Measurements from ENCODE around the gene ITGBL1. TPM values are rescaled to one million over a fixed set of nuclear protein-coding genes. Genes with fewer than 3 reads are reported as not detected.
"Not testable (repeated sequence)": the region's sequence is repeated elsewhere in the genome, so short reads cannot be mapped to it uniquely, and the experiment has no call there.

Gene ITGBL1
- total RNA-seq, 4 donors from 2014 or later, result 0.27 to 2.6 (median 0.83) TPM; not detected in 1

DNA sequence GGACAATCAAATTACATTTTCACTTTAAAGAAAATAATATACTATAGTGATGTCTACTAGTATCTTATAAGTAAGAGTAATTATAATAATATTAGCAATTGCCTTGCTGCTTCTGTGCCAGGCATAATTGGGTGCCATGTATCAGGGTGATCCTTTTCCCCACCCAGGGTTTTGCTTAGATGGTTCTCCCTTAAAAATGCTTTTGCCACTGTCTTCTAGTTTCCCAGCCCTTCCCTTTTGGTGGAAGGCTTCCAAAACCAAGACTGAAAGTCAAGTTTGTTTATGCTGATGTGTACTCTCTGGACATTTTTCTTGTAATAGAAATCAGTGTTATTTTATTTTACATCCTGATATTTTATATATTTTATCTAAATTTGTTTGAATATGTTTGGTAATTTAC lies 77.8 kb downstream of the ITGBL1 start:
- no peak for TF ChIP-seq POLR2A (IDR thresholded peaks at IDR 0.05)
- TF ChIP-seq, protein P1, sequence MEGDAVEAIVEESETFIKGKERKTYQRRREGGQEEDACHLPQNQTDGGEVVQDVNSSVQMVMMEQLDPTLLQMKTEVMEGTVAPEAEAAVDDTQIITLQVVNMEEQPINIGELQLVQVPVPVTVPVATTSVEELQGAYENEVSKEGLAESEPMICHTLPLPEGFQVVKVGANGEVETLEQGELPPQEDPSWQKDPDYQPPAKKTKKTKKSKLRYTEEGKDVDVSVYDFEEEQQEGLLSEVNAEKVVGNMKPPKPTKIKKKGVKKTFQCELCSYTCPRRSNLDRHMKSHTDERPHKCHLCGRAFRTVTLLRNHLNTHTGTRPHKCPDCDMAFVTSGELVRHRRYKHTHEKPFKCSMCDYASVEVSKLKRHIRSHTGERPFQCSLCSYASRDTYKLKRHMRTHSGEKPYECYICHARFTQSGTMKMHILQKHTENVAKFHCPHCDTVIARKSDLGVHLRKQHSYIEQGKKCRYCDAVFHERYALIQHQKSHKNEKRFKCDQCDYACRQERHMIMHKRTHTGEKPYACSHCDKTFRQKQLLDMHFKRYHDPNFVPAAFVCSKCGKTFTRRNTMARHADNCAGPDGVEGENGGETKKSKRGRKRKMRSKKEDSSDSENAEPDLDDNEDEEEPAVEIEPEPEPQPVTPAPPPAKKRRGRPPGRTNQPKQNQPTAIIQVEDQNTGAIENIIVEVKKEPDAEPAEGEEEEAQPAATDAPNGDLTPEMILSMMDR (IDR thresholded peaks at IDR 0.05), result no peak
- Histone ChIP-seq H3K9me3 (no peaks in the 10 kb centered on the region), H3K27ac (no peak overlapping the region), H3K4me3 (no peak overlapping the region), H3K36me3 (no peaks in the 10 kb centered on the region), H3K4me1 (no peaks in the 10 kb centered on the region), H3K27me3 (no peaks in the 10 kb centered on the region)
- no peak for DNase-seq

DNA sequence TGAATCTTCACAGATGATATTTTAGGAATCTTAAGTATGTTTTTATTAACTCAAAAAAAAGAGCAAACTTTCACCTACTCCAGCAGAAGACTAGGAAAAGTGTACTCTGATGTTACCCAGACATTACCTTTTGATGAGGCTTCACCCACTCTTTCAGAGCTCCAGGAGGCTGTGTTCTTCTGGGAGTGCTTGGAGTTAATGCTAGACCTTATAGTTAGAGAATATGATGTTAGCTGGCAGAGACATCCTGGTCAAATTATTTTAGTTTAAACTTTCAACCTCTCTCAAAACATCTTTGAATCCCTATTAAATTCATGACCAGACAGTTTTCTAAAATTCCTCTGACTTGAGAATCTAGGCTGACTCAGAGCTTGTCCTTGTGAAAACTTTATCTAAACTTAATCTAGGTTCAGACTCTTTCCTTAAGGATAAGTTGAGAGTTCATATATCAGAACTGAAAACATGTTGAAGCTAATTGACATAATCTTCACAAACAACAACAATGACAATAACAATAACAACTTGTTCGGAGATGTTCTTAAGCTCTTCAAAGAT lies 82.8 kb downstream of the ITGBL1 start:
- H3K36me3 ChIP-seq, result no peaks in the 10 kb centered on the region
- TF ChIP-seq, protein P1 (IDR thresholded peaks at IDR 0.05), result no peak
- no peak for TF ChIP-seq POLR2A (IDR thresholded peaks at IDR 0.05)
- H3K9me3 ChIP-seq, result no peaks in the 10 kb centered on the region
- H3K27ac ChIP-seq, result no peak overlapping the region
- DNase-seq, result no peak
- H3K4me3 ChIP-seq, result no peak overlapping the region
- no peaks in the 10 kb centered on the region for H3K27me3 ChIP-seq
- H3K4me1 ChIP-seq, result no peaks in the 10 kb centered on the region

DNA sequence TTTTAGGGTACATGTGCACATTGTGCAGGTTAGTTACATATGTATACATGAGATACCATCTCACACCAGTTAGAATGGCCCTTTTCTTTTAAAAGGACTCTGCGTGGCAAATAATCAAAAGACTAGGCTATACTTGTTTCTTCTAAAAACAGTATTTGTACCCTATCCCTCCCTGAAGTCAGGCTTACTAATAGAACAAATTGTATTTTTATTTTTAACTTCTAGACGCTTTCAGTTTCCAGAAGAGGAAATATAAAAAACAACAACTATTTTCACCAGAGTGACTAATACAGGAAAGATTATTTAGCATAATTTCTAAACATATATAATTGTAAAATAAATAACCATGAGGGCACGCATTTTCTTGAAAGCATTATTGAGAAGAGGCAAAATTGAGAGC lies 83.6 kb downstream of the ITGBL1 start:
- no peak for DNase-seq
- Histone ChIP-seq H3K27ac (no peak overlapping the region), H3K27me3 (no peaks in the 10 kb centered on the region), H3K4me1 (no peaks in the 10 kb centered on the region), H3K9me3 (no peaks in the 10 kb centered on the region), H3K4me3 (no peak overlapping the region), H3K36me3 (no peaks in the 10 kb centered on the region)
- TF ChIP-seq, protein P1 (IDR thresholded peaks at IDR 0.05), result no peak
- TF ChIP-seq POLR2A (IDR thresholded peaks at IDR 0.05), result no peak

DNA sequence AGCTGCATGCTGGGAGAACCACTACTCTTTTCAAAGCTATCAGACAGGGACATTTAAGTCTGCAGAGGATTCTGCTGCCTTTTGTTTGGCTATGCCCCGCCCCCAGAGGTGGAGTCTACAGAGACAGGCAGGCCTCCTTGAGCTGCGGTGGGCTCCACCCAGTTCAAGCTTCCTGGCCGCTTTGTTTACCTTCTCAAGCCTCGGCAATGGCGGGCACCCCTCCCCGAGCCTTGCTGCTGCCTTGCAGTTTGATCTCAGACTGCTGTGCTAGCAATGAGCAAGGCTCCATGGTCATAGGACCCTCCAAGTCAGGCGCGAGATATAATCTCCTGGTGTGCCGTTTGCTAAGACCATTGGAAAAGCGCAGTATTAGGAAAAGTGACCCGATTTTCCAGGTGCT lies 92.1 kb downstream of the ITGBL1 start:
- not testable (repeated sequence) for H3K4me1 ChIP-seq, H3K27me3 ChIP-seq, H3K27ac ChIP-seq, DNase-seq, H3K4me3 ChIP-seq, H3K9me3 ChIP-seq, H3K36me3 ChIP-seq

DNA sequence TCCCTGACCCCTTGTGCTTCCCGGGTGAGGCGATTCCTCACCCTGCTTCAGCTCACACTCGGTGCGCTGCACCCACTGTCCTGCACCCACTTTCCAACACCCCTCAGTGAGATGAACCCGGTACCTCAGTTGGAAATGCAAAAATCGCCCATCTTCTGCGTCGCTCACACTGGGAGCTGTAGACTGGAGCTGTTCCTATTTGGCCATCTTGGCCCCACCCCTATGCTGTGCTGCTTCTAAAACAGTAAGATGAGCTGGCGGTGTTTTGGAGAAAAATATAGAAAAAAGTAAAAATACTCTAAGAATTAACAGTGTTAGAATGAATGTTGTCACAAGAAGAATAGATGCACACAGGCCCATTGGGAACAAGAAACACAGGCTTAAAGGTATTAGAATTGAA lies 92.5 kb downstream of the ITGBL1 start:
- H3K9me3 ChIP-seq, result no peaks in the 10 kb centered on the region
- TF ChIP-seq, protein P1 (IDR thresholded peaks at IDR 0.05), result no peak
- no peak for TF ChIP-seq POLR2A (IDR thresholded peaks at IDR 0.05)
- H3K27me3 ChIP-seq, result no peaks in the 10 kb centered on the region
- no peaks in the 10 kb centered on the region for H3K36me3 ChIP-seq
- no peak for DNase-seq
- no peak overlapping the region for H3K4me3 ChIP-seq
- H3K4me1 ChIP-seq, result no peaks in the 10 kb centered on the region
- no peak overlapping the region for H3K27ac ChIP-seq

DNA sequence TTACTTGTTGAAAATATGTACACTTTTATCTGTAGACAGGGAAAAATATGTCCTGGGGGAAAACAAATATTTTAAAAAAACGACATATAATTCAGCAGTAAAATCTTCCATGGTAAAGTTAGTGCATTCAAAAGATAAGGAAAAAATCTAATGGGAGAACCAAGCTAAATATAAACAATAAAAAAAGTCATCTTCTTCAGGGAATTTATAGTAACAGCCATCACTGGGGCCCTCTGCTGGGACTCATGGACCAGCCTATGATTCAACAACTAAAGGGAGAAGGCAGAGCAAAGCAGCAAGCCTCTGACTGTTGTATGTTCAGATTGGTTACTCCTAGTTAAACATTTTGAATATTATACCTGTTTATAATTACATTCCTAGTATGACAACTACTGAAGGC lies 93.0 kb downstream of the ITGBL1 start:
- H3K9me3 ChIP-seq, result no peaks in the 10 kb centered on the region
- no peak overlapping the region for H3K4me3 ChIP-seq
- H3K27me3 ChIP-seq, result no peaks in the 10 kb centered on the region
- H3K27ac ChIP-seq, result no peak overlapping the region
- H3K36me3 ChIP-seq, result no peaks in the 10 kb centered on the region
- DNase-seq, result no peak
- TF ChIP-seq, protein P1 (IDR thresholded peaks at IDR 0.05), result no peak
- TF ChIP-seq POLR2A (IDR thresholded peaks at IDR 0.05), result no peak
- H3K4me1 ChIP-seq, result no peaks in the 10 kb centered on the region

All from Peyer's patch (tissue), 4 donors.